Lower leg skin (tissue), 3 donors: ENCODE data around the gene NOL4L.

Source experiments
- CTCF ChIP-seq, 3 donors: fragments of 450-650 bp; IDR thresholded peaks; one replicate each; pipeline ENCODE4 v1.5.1; 2016; ENCODE audit warnings: antibody characterized with exemption in 3 of 3, mild to moderate bottlenecking in 3 of 3, moderate library complexity in 2 of 3
- POLR2A ChIP-seq, 2 donors: fragments of 450-650 bp; IDR thresholded peaks; one replicate each; pipeline ENCODE4 v1.6.1; 2016 to 2017; ENCODE audit warnings: antibody characterized with exemption in 2 of 2, mild to moderate bottlenecking in 1 of 2, moderate library complexity in 1 of 2

GRCh38 chr20:32595143-32595542, 10.0 kb upstream of the NOL4L start:
- TF ChIP-seq CTCF (IDR thresholded peaks at IDR 0.05), result no peak
- TF ChIP-seq POLR2A (IDR thresholded peaks at IDR 0.05), result no peak
